Left lobe of liver (tissue), 2 donors: ENCODE data around the gene SEC62. TPM values are rescaled to one million over a fixed set of nuclear protein-coding genes. Genes with fewer than 3 reads are reported as not detected.
"Not testable (repeated sequence)": the region's sequence is repeated elsewhere in the genome, so short reads cannot be mapped to it uniquely, and the experiment has no call there.

ENCODE experiments used
- ATAC-seq: fragments of 200-7000 bp; cut with Tn5 transposase; one replicate; pipeline ENCODE4 v1.9.1; 2020; ENCODE audit warnings: mild to moderate bottlenecking, moderate library complexity
- DNase-seq: peaks from one replicate; pipeline ENCODE4 v3.0.0-alpha.2; 2020; ENCODE audit warnings: low spot score
- total RNA-seq: library from RNA; stranded (reverse); gene quantifications from one replicate; pipeline ENCODE4 v1.2.1, GENCODE V29; 2021
- donor health status: DM: no; HTN: no; CAD: no; lungs with moderate emphysema.
- donor health status: DM: no; HTN: yes; CAD: no.

The SEC62 gene
- total RNA-seq, 1 donor from 2014 or later = 103 TPM

GRCh38 chr3:170012683-170013400, 46.2 kb downstream of the SEC62 start:
- ATAC-seq = no peak
- no peak for DNase-seq

GRCh38 chr3:170016057-170016456, 49.5 kb downstream of the SEC62 start:
- DNase-seq (no peak), ATAC-seq (no peak)

GRCh38 chr3:170019306-170019705, 52.7 kb downstream of the SEC62 start:
- ATAC-seq, DNase-seq: not testable (repeated sequence)

- DNase-seq = no peak
- ATAC-seq = no peak
Observed at GRCh38 chr3:170021083-170021482, 54.5 kb downstream of the SEC62 start.

- ATAC-seq = no peak
- no peak for DNase-seq
Observed at GRCh38 chr3:170022336-170022735, 55.7 kb downstream of the SEC62 start.

GRCh38 chr3:170023165-170023564, 56.6 kb downstream of the SEC62 start:
- ATAC-seq (peak; percentile 51), DNase-seq (no peak)

GRCh38 chr3:170024581-170024980, 58.0 kb downstream of the SEC62 start:
- no peak for ATAC-seq

GRCh38 chr3:170027233-170028102, 60.9 kb downstream of the SEC62 start:
- ATAC-seq = no peak
- DNase-seq = no peak

More at GRCh38 chr3:170024581-170024980, 58.0 kb downstream of the SEC62 start:
- DNase-seq = no peak

GRCh38 chr3:170033489-170033888, 66.9 kb downstream of the SEC62 start:
- ATAC-seq = no peak
- no peak for DNase-seq

GRCh38 chr3:170037463-170038433, 71.1 kb downstream of the SEC62 start, which contains the start of gene GPR160:
Gene GPR160, plus strand, starts transcription at chr3:170037995. Its CDS starts 45,978 bp downstream, at chr3:170083973.
- ATAC-seq (peak; percentile 92), DNase-seq (peak; percentile 78)

- ATAC-seq = peak; percentile 15
Observed at GRCh38 chr3:170038434-170039110, 72.0 kb downstream of the SEC62 start.

GRCh38 chr3:170040418-170040817, 73.8 kb downstream of the SEC62 start:
- ATAC-seq (no peak), DNase-seq (no peak)

More at GRCh38 chr3:170038434-170039110, 72.0 kb downstream of the SEC62 start:
- DNase-seq = no peak

GRCh38 chr3:170043506-170043905, 76.9 kb downstream of the SEC62 start:
- DNase-seq (no peak), ATAC-seq (no peak)

- ATAC-seq = peak; percentile 15
- no peak for DNase-seq
Observed at GRCh38 chr3:170044271-170044670, 77.7 kb downstream of the SEC62 start.

GRCh38 chr3:170044795-170045244, 78.2 kb downstream of the SEC62 start:
- ATAC-seq (peak; percentile 19), DNase-seq (no peak)

- DNase-seq (no peak), ATAC-seq (peak; percentile 70)
Observed at GRCh38 chr3:170046269-170047132, 79.9 kb downstream of the SEC62 start.

- DNase-seq (no peak), ATAC-seq (no peak)
Observed at GRCh38 chr3:170047133-170047404, 80.5 kb downstream of the SEC62 start.
